Hematopoietic multipotent progenitor cell treated with erythropoietin and hydrocortisone succinate and interleukin-3 and kit ligand, for 15 days (in vitro differentiated cells): ENCODE data around the gene CDK7.
A peak's percentile ranks its signal among the peaks of the same experiment; 100 is the strongest.
"Not testable (repeated sequence)": the region's sequence is repeated elsewhere in the genome, so short reads cannot be mapped to it uniquely, and the experiment has no call there.

Experiments
- DNase-seq: peaks from one replicate; pipeline ENCODE4 v3.0.0-alpha.2; 2015; ENCODE audit warnings: low spot score

Gene CDK7

GRCh38 chr5:69234457-69235268 is at the start of gene CDK7:
CDK7 (plus strand) TSS chr5:69234886; CDS start chr5:69234976, 90 bp downstream.
- peak; percentile 94 for DNase-seq

GRCh38 chr5:69187342-69187741 is 47.3 kb upstream of the CDK7 start:
- no peak for DNase-seq

DNA sequence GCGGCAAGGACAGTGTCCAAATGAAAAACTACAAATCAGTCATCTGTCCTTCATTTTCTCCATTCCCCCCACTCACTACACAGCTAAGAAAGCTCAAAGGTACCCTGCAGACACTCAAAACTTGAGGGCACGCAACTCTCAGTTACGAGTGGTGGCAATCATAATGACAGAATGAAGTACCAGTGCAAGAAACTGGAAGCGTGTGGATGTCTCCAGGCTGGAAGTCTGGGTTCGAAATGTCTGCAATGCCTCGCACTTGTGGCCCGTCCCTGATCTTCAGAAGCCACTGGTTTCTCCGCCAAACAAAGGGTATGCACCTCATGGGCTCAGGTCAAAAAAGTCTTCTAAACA is 45.9 kb upstream of the CDK7 start:
- DNase-seq = no peak

GRCh38 chr5:69189162-69190086 is 45.3 kb upstream of the CDK7 start, which contains the start of gene CENPH:
CENPH (plus strand) TSS chr5:69189583; CDS start chr5:69189635, 52 bp downstream.
- DNase-seq = peak; percentile 93

DNA sequence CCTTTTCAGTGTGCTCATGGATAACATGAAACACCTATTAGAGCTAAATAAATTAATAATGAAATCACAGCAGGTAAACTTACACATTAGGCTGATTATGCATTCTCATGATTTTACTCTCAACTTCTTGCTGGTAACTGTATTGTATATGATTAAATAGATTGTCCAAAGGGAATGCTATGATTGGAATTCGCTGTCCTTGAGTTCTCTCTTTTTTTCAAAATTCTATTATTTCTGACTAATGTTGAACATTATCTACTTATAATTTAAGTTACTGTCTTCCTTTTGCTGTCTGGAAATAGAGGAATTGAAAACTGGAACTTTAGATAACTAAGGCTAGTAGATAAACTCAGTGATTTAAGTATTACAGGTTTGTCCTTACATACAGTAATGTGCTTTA is 32.2 kb upstream of the CDK7 start:
- no peak for DNase-seq

DNA sequence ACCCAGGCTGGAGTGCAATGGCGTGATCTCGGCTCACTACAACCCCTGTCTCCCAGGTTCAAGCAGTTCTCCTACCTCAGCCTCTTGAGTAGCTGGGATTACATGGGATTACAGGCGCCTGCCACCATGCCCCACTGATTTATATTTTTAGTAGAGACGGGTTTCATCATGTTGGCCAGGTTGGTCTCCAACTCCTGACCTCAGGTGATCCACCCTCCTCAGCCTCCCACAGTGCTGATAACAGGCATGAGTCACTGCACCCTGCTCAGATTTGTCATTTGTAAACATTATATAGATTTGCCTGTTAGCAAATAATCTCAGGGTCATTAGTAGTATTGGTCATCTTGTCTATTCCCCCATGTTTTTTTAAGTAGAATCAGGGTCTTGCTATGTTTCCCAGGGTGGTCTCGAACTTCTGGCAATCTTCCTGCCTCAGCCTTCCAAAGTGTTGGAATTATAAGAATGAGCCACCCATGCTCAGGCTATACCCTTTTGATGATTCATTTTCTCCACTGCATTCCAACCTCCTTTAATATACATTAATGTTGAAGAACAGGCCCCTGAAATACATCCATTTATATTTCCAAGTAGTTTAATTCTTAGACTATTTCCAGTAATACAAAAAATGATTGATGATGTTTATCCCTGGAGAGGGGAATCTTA is 28.0 kb upstream of the CDK7 start:
- DNase-seq = no peak

- no peak for DNase-seq
Observed at GRCh38 chr5:69209602-69210001, 25.1 kb upstream of the CDK7 start.

DNA sequence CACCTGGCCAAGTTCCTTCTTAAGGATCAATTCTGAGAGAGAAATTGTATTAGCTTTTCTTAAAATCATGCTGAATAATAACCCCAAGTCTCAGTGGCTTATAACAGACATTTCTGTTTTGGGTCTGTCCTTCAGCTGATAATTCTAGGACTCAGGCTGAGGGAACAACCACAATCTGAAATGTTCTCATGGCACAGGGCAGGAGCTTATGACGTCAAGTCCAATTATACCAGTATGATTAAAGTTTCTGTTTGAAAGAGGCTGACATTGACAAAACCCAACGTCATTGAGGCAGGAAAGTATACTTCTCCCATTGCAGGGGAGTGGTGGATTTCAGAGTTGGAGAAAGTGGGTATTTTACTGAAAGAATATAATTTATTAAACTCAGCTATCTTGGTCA is 23.5 kb upstream of the CDK7 start:
- no peak for DNase-seq

GRCh38 chr5:69212022-69212421 is 22.7 kb upstream of the CDK7 start:
- no peak for DNase-seq

DNA sequence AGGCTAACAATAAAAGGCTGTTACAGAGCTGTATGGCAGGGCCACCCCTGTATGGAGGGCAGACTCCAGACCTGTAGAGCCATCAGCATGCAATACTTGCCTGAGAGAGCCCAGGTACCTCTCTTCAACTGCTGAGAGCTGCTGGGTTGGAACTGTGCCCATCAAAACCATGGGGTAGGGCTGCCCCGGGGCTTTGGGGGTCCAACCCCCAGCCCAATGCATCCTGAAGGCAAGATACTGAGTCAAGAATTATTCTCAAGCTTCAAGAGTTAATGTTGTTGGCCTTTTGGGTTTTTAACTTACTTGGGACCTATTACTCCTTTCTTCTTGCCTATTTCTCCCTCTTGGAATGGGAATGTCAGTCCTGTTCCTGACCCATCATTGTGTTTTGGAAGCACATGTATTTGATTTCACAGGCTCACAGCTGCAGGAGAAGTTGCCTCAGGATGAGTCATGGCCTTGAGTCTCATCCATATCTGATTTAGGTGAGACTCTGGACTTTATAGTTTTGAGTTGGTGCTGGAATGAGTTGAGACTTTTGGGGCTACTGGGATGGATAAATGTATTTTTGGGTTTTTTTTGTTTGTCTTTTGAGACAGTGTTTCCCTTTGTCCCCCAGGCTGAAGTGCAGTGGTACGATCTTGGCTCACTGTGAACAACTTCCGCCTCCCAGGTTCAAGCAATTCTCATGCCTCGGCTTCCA is 21.0 kb upstream of the CDK7 start:
- peak; percentile 26 for DNase-seq

DNA sequence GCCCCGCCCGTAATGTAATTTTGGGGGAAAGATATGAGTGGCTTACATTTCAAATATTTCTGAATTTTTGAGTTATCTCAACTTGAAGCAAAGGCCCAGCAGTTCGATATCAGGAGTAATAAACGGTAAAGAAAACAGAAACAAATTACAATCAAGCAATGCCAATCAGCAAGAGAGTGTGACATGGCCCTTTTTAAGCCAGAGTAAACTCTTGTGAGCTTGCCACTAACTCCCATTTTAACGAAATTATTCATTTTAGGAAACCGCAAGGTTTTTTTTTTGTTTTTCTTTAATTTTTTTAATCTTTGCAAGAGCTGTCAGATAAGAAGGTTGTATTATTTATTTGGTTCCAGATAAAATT is 17.6 kb upstream of the CDK7 start:
- DNase-seq = no peak

DNA sequence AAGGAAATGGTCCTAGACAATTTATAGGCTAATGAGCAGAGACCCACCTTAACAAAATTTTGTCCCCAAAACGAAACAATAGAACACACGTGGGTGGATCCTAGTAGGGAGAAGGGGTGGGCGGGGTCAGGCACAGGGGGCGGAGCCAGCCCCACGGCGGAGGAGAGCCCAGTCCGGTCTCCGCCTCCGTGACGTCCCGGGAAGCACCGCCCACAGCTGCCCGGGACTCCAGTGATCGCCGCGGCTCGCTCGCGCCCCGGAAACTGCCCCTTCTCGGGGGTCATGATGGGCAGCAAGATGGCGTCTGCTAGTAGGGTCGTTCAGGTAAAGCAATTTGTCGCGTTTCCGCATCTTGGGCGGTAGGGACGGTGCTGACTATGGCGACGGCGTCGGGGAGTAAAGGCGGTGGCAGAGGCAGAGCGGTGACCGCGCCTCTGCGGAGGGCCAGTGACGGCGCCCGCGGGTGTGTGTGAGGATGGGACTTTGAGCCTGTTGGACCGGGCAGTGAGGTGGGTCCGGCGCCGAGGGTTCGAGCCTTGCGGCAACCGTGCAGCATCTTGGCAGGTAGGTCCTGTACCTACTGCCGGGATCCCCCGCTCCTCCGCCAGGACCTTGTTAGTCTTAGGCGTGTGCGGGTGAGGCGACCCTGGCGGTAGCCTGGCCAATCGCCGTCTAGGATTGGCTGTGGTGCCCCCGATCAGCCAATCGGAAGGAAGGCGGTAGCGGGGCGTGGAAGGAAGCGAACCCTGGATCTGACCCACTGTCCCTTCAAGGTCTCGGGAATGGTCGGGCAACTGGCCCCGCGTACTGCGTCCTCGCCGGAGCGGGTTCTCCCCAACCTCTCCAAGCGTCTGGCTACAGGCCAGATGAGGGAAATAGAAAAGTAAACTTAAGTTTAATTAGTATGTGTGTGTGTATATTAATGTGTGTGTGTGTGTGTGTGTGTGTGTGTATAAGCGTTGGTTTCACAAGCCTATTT is 16.8 kb upstream of the CDK7 start:
- DNase-seq = peak; percentile 92

- no peak for DNase-seq
Observed at GRCh38 chr5:69219939-69220338, 14.7 kb upstream of the CDK7 start.

GRCh38 chr5:69220371-69220770 is 14.3 kb upstream of the CDK7 start:
- not testable (repeated sequence) for DNase-seq

GRCh38 chr5:69220833-69221232 is 13.9 kb upstream of the CDK7 start:
- not testable (repeated sequence) for DNase-seq

- DNase-seq = no peak
Observed at GRCh38 chr5:69224520-69224919, 10.2 kb upstream of the CDK7 start.

- DNase-seq = no peak
Observed at GRCh38 chr5:69225860-69226259, 8.8 kb upstream of the CDK7 start.

DNA sequence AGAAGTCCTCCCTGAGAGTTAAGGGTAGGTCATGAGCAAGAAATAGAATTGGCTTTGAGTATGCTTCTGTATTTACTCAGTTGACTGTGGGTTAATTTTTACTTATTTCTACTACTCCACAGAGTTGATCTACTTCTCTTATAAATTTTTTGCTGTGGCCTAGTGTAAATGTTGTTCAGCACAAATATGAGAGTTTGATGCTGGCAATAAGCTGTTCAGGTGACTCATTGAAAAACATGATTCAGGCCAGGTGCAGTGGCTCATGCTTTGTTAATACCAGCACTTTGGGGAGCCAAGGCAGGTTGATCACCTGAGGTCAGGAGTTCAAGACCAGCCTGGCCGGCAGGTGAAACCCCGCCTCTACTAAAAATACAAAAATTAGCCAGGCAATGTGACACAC is 4.5 kb upstream of the CDK7 start:
- no peak for DNase-seq

GRCh38 chr5:69231281-69231680 is 3.4 kb upstream of the CDK7 start:
- no peak for DNase-seq

DNA sequence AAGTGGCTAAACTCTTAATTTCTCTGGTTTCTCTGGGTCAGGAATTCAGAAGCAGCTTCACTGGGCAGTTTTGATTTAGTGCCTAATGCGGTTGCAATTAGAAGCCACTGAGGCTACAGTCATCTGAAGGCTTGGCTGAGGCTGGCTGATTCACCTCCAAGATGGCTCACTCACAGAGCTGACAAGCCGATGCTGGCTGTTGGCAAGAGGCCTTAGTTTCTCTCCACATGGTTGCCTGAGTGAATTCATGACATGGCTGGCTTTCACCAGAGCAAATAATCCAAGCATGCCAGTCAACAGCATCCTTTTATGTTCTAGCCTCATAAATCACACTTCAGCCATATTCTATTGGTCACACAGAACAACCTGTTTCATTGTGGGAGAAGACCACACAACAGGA is 2.8 kb upstream of the CDK7 start:
- no peak for DNase-seq

DNA sequence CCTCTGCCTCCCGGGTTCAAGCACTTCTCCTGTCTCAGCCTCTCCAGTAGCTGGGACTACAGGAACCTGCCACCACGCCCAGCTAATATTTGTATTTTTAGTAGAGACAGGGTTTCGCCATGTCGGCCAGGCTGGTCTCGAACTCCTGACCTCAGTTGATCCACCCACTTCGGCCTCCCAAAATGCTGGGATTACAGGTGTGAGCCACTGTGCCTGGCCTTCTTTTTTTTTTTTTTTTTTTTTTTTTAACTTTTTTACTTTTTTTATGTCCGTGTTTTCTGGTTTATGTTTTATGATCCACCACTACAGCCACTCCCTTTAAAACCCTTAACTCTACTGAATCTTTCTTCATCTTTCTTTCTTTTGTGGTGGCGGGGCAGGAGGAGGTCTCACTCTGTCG is 2.0 kb downstream of the CDK7 start:
- not testable (repeated sequence) for DNase-seq
